GM21447 (cell line): Measurements from ENCODE around the gene SRSF3.
A peak's percentile ranks its signal among the peaks of the same experiment; 100 is the strongest.

Experiments
- ATAC-seq: cut with Tn5 transposase; IDR thresholded peaks from one replicate; pipeline ENCODE4 v1.9.1; 2021; ENCODE audit not compliant: unreplicated experiment

Gene SRSF3

DNA sequence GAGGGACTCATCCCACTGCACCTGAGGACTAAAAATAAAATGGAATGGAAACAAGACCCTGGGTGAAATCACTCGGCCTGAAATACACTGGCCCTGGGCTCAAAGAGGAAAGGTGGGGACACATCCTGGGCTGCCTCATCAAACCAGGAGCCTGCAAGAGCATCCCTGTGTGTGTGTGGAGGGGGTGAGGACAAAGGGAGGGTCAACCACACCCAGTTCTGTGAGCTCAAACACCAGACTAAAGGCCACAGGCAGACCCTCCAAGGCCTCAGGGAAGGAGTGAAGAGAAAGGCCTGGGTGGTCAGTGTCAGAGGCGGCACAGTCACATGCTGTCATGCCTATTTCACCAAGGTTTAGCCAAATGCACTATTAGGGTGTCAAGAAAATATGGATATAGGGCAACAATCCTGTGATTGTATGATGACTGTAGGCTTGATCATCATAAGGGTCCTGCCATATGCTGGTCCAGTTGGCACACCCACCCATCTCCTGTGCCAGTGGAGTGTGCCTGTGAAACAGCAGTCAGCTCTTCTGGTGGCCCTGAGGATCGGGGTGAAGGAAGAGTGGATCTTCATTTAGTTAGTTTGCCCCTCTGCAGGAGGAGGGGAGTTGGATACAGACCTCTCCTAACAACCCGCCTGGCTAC lies 28.9 kb downstream of the SRSF3 start:
- no peak for ATAC-seq

DNA sequence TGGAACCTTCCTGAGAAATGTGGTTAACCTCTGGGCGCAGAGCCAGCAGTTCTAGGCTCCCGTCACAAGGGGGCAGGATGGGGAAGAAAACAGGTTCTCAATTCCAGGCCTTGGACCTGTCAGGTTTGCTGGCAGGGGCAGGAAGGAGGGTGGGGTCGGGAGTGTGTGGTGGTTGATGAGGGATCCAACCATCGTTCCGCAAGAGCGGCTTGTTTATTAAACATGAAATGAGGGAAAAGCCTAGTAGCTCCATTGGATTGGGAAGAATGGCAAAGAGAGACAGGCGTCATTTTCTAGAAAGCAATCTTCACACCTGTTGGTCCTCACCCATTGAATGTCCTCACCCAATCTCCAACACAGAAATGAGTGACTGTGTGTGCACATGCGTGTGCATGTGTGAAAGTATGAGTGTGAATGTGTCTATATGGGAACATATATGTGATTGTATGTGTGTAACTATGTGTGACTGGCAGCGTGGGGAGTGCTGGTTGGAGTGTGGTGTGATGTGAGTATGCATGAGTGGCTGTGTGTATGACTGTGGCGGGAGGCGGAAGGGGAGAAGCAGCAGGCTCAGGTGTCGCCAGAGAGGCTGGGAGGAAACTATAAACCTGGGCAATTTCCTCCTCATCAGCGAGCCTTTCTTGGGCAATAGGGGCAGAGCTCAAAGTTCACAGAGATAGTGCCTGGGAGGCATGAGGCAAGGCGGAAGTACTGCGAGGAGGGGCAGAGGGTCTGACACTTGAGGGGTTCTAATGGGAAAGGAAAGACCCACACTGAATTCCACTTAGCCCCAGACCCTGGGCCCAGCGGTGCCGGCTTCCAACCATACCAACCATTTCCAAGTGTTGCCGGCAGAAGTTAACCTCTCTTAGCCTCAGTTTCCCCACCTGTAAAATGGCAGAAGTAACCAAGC lies 29.6 kb downstream of the SRSF3 start:
- peak; percentile 59 for ATAC-seq

- ATAC-seq: no peak
These were observed 30.4 kb downstream of the SRSF3 start for GRCh38 chr6:36624461-36625157.

DNA sequence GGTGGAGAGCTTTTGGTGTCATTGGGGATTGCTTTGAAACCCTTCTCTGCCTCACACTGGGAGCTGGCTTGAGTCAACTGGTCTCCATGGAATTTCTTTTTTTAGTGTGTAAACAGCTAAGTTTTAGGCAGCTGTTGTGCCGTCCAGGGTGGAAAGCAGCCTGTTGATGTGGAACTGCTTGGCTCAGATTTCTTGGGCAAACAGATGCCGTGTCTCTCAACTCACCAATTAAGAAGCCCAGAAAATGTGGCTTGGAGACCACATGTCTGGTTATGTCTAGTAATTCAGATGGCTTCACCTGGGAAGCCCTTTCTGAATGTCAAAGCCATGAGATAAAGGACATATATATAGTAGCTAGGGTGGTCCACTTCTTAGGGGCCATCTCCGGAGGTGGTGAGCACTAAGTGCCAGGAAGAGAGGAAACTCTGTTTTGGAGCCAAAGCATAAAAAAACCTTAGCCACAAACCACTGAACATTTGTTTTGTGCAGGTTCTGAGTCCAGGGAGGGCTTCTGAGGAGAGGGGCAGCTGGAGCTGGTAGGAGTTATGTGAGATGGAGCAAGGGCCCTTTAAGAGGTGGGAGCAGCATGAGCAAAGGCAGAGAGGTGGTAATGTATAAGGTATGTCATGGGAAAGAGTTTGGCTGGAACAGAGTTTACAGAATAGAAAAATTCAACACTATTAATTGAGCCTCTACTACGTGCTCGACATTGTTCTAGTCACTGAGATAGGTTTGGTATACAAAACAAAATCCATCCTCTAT lies 31.2 kb downstream of the SRSF3 start:
- no peak for ATAC-seq

DNA sequence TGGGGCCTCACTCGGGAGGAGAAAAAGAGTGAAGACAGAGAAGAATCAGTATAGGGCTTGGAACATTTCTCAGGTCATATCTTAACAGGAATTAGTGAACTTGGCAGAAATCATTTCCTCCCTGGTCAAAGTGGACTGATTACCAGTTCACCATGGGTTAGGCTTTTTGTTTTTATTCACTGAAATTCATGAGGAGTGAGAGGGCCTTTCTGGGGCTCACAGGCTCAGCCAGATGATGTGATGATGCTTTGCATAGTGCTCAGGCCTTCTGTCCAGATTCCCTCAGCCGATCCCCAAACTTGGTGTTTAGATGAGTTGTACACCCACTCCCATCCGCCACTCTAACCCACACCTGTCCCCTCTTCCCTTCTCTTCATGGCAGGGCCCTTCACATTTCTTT lies 32.5 kb downstream of the SRSF3 start:
- ATAC-seq: no peak

GRCh38 chr6:36627141-36627540 lies 33.0 kb downstream of the SRSF3 start:
- no peak for ATAC-seq

DNA sequence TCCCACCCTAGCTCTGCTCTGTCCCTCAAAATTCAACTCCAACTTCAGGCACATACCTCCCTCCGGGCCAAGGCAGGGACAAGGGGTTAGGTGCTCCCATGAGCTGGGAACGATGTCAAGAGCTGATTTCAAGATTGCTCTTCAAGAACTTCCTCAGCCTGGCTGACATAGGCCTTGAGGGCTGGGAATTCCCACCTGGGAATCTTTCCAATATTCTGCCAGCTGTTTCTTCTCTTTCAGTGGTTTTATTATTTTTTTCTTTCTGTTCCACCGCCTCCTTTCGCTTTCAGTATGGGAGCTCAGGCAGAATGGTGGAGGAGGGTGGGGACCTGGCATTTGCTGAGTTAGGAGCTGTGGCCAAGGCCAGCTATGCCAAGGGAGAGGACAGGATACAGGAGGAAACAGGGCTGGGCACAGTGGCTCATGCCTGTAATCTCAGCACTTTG lies 33.7 kb downstream of the SRSF3 start:
- ATAC-seq: no peak

GRCh38 chr6:36629784-36630183 lies 35.6 kb downstream of the SRSF3 start:
- no peak for ATAC-seq

DNA sequence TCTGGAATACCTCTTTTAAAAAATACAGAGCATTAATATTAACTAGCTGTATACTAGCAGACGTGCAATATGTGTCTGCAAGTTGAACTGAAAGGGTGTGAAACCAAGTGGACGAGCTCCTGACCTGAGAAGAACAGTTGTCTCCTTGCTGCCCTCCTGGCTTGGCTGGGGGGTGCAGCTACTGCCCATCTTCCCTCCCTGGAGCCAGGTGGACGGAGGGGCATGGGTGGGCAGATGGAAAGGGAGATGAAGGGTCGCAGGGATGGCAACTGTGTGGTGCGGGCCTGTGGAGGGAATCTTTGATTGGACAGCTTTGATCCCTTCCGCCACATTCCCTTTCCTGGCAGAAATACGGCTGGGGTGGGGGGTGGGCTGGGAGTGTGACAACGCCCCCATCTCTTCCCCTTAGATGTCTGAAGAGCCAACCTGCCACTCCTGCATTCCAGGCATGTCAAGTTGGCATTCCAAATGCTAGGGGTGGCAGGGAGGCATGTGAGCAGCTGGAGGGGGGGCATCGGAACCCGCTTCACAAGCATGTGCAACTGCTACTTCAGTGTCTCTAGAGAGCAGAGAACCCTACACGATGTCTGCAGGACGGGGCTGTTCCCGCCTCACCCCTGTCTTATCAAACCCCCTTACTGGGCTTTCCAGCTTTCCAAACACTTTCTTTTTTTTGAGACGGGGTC lies 37.3 kb downstream of the SRSF3 start:
- no peak for ATAC-seq

- no peak for ATAC-seq
These were observed 39.2 kb downstream of the SRSF3 start for GRCh38 chr6:36633370-36633769.

DNA sequence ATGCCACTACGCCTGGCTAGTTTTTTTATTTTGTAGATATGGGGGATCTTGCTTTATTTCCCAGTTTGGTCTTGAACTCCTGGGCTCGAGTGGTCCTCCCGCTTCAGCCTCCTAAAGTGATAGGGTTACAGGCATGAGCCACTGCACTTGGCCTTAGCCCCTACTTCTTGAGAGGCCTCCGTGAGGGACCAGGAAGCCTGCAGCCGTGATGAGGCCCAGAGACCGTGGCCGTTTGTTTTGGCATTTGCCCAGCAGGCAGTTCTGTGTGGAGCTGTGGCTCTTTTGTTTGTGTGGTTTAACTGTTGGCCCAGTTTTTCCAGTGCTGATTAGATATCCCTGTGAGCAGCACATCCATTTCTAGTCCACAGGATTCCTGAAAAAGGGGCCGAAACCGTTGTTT lies 39.8 kb downstream of the SRSF3 start:
- no peak for ATAC-seq

DNA sequence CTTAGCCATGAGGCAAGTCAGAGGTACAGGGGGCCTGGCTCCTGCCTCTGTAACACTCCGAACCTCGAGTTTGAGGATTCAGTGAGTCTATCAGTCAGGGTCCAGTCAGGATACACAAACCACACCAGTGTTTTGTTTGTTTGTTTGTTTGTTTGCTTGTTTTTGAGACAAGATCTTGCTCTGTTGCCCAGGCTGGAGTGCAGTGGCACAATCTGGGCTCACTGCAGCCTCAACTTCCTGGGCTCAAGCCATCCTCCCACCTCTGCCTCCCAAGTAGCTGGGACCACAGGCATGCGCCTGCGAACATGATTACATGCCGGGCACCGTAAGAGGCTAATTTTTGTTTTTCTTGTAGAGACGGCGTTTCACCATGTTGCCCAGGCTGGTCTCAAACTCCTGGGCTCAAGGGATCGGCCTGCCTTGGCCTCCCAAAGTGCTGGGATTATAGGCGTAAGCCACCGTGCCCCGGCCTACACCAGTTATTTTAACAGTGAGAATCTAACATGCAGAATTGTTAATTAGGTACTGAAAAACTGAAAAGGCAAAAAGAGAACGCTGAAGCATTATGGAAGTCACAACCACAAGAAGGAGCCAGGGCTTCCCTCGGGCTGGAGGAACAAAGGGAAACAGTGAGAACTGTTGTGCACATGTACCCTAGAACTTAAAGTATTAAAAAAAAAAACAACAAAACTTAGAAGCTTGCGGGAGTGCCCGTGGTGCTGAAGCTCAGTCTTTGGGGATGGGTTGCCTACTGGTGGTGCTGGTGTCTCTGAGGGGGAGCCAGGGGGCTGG lies 40.4 kb downstream of the SRSF3 start:
- ATAC-seq: no peak

GRCh38 chr6:36636283-36636682 lies 42.1 kb downstream of the SRSF3 start:
- no peak for ATAC-seq

DNA sequence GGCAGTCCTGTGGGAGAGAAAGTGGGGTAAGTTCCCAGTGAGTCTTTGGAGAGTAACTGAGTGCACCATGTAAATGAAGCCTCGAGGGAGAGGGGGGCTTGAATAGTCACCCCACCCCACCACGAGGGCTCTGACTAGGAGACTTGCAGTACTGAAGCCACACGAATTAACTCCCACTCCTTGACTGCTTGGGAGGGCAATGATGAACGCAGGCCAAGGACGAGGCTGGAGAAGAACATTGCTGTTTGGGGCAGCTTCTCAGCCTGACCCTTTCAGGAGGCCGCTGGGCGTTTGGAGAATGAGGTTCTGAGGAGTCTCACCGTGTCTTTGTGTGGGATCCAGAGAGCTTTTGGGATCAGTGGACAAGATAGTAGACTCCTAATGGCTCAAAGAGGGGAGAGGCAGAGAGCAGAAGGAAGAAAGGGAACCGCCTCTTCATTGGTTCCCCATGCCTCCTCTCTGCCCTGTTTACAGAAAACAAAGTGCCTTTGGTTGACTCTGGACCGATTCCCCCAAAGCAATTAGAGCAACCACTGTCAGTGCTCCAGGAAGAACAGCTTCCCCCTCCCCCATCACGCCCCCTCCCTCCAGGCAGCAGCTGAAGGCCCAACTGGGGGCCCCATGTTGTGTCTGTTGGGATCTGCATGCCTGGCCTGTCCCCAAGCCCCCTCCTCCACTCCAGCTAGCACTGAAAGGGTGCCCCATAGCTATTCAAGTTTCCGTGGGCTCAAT lies 42.7 kb downstream of the SRSF3 start:
- ATAC-seq: no peak

GRCh38 chr6:36638579-36638978 lies 44.4 kb downstream of the SRSF3 start:
- no peak for ATAC-seq

DNA sequence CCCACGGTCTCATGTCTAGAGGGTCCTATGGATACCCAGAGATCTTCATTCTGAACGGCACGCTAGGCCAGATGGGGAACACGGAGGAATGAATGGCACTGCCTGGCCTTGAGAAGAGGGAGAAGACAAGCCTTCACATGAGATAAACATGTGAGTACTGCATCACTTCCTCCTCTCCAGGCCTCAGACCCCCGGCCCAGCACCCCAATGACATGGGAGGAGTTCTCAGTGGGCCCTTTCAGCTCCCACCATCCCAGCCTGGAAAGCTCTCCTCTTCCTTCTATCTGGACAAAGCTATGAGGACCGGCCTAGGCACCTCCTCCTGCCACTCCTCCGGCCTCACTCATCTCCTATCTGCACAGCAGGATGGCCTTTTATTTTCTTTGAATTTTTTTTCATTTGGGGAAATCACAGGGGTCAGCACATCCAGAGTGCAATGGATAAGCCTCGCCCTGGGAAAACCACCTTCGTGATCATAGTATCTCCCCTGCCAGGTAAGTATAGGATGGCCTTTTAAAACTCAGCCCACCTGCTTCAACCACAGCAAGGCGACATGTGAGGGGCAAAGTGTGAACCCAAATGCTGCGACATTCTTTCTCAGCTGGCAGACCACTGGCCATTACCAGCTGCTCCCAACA lies 45.1 kb downstream of the SRSF3 start:
- ATAC-seq: no peak

DNA sequence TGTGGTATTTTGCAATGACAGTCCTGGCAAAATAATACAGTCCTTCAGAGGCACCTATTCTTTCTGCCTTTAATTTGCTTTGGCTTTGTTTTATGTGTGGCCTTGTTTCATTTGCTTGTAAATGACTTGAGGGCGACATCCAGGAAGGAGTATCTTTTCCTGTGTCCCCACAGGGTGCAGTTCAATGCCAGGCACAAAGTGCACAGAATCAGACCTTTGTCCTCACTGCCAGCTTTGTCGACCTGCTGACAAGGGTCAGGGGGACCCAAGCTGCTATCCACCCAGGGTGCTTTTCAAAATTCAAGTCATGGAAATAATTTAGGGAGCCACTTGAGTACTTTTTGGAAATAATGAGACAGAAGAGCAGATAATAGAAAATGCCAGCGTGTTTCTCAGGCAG lies 47.4 kb downstream of the SRSF3 start:
- no peak for ATAC-seq
